ENCODE measurements around the gene GBP3. TPM values are rescaled to one million over a fixed set of nuclear protein-coding genes. Genes with fewer than 3 reads are reported as not detected.
"Not testable (repeated sequence)": the region's sequence is repeated elsewhere in the genome, so short reads cannot be mapped to it uniquely, and the experiment has no call there.

Gene GBP3
- total RNA-seq, 1 donor from 2014 or later = 10.1 TPM

DNA sequence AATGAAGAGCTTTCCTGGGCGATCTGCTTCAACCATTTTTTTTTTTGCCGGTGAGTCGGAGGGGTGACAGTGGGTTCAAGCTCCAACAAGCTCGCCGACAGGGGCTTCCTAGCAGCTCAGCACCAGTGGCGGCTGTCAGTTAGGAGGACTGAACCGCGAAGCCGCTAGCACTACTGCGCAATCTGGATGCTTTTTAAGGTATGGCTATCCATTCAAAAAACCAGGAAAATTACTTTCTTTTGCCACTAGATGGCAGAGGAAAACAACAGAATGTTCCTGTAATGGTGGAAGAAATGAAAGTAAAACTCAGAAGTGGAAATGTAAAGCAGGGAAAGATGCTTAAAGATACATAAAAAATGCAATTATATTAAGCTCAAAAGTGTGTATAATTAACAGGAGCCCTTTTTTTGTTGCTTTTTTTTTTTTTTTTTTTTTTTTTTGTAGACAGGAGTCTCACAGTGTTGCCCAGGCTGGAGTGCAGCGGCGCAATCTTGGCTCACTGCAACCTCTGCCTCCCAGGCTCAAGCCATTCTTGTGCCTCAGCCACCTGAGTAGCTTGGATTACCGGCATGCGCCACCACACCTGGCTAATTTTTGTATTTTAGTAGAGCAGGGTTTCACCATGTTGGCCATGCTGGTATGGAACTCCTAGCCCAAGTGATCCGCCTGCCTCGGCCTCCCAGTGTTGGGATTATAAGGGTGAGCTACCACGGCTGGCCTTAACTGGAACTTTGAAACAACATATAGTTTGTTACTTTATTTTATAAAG, 38.7 kb downstream of the GBP3 start:
- no peak for DNase-seq (ENCODE audit: low spot score)
- Mint-ChIP-seq H3K4me1 (ENCODE audit: low read depth) (peaks cover 59% of the 10 kb centered on the region), H3K36me3 (ENCODE audit: low read depth) (peaks cover 8% of the 10 kb centered on the region), H3K4me3 (ENCODE audit: unreplicated experiment) (no peak overlapping the region), H3K27me3 (ENCODE audit: low read depth) (no peaks in the 10 kb centered on the region), H3K9me3 (ENCODE audit: low read depth) (no peaks in the 10 kb centered on the region), H3K27ac (ENCODE audit: unreplicated experiment) (peak overlapping the region; percentile 81)
- TF ChIP-seq CTCF (IDR thresholded peaks at IDR 0.05) = peak; percentile 83

DNA sequence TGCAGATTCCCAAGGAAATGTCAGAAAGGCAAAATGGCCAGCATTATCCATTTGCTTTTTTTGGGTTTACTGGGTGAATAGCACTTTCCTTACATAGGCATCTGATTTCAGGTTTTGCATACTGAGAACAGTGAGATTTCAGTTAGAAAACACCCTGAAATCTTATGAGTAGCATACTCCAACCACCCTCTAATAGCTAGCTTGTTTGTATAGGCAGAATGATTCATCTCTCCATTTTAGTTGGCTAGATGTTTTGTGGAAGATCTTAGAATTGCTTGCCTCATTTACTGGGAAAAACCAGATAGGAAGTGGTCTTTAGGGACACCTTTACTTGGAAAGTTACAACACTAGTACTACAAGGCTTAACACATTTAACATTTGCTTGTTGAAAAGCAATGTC, 40.6 kb downstream of the GBP3 start:
- Mint-ChIP-seq H3K4me1 (ENCODE audit: low read depth) (peaks cover 59% of the 10 kb centered on the region), H3K4me3 (ENCODE audit: unreplicated experiment) (no peak overlapping the region), H3K27ac (ENCODE audit: unreplicated experiment) (peak overlapping the region; percentile 9), H3K27me3 (ENCODE audit: low read depth) (no peaks in the 10 kb centered on the region), H3K36me3 (ENCODE audit: low read depth) (peaks cover 8% of the 10 kb centered on the region), H3K9me3 (ENCODE audit: low read depth) (no peaks in the 10 kb centered on the region)
- DNase-seq (ENCODE audit: low spot score) = no peak
- TF ChIP-seq CTCF (IDR thresholded peaks at IDR 0.05) = no peak

DNA sequence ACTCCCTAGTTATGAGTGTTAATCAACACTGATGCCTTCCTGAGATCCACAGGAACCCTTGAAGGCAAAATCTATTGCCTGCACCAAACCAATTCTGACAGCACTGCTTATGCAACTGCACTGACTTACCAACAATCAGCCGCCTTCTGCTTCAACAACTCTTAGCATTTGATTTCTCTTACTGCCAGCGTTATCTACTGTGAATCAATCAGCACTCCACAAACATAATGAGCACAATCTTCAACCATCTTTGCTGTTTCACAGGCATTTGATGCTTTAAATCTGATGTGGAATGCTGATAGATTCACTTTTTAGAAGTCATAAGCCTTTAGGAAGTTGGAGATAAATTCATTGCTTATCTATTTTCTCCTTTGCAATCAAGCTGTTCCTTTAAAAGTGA, 41.2 kb downstream of the GBP3 start:
- H3K27ac Mint-ChIP-seq (ENCODE audit: unreplicated experiment); H3K36me3 Mint-ChIP-seq (ENCODE audit: low read depth); DNase-seq (ENCODE audit: low spot score): not testable (repeated sequence)

GRCh38 chr1:88980870-88981269, 41.8 kb downstream of the GBP3 start:
- no peaks in the 10 kb centered on the region for H3K9me3 Mint-ChIP-seq (ENCODE audit: low read depth)
- no peak overlapping the region for H3K27ac Mint-ChIP-seq (ENCODE audit: unreplicated experiment)
- no peak for TF ChIP-seq CTCF (IDR thresholded peaks at IDR 0.05)
- no peak for DNase-seq (ENCODE audit: low spot score)
- no peaks in the 10 kb centered on the region for H3K27me3 Mint-ChIP-seq (ENCODE audit: low read depth)
- no peak overlapping the region for H3K4me3 Mint-ChIP-seq (ENCODE audit: unreplicated experiment)
- peaks cover 8% of the 10 kb centered on the region for H3K36me3 Mint-ChIP-seq (ENCODE audit: low read depth)
- peaks cover 56% of the 10 kb centered on the region for H3K4me1 Mint-ChIP-seq (ENCODE audit: low read depth)

More for the DNA sequence above, 41.2 kb downstream of the GBP3 start:
- H3K9me3 Mint-ChIP-seq (ENCODE audit: low read depth); H3K4me3 Mint-ChIP-seq (ENCODE audit: unreplicated experiment); H3K27me3 Mint-ChIP-seq (ENCODE audit: low read depth): not testable (repeated sequence)
- H3K4me1 Mint-ChIP-seq (ENCODE audit: low read depth) = peaks cover 57% of the 10 kb centered on the region

DNA sequence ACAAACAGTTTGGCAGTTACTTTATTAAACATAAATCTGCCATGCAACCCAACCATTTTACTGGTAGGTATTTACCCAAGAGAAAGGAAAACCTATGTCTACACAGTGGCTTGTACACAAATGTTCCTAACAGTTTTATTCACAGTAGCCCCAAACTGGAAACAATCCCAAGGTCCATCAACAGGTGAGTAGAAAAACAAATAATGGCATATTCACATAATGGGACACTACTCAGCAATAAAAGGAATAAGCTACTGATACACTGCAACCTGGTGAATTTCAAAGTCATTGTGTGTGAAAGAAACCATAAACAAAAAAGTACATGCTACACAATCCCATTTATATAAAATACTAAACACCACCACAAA, 42.9 kb downstream of the GBP3 start:
- H3K4me1 Mint-ChIP-seq (ENCODE audit: low read depth) = peaks cover 46% of the 10 kb centered on the region
- H3K27ac Mint-ChIP-seq (ENCODE audit: unreplicated experiment) = no peak overlapping the region
- H3K27me3 Mint-ChIP-seq (ENCODE audit: low read depth) = no peaks in the 10 kb centered on the region
- peaks cover 8% of the 10 kb centered on the region for H3K36me3 Mint-ChIP-seq (ENCODE audit: low read depth)
- no peaks in the 10 kb centered on the region for H3K9me3 Mint-ChIP-seq (ENCODE audit: low read depth)
- DNase-seq (ENCODE audit: low spot score) = no peak
- no peak overlapping the region for H3K4me3 Mint-ChIP-seq (ENCODE audit: unreplicated experiment)
- no peak for TF ChIP-seq CTCF (IDR thresholded peaks at IDR 0.05)

All from chondrocyte (in vitro differentiated cells).